ES-I3 (cell line): ENCODE data around the gene ADAMTSL3.

Experiments
- H3K36me3 ChIP-seq: 2 replicates; pipeline ENCODE4 v1.6.1; 2013; ENCODE audit warnings: mild to moderate bottlenecking, low read length, control low read depth, moderate library complexity; ENCODE audit not compliant: insufficient read depth
- H3K4me1 ChIP-seq: 2 replicates; pipeline ENCODE4 v1.6.1; 2013; ENCODE audit warnings: mild to moderate bottlenecking, control low read depth, low read length; ENCODE audit not compliant: insufficient read depth
- H3K9ac ChIP-seq: 2 replicates; pipeline ENCODE4 v1.6.1; 2013; ENCODE audit warnings: low read depth, mild to moderate bottlenecking, low read length, moderate library complexity
- H3K9me3 ChIP-seq: 2 replicates; pipeline ENCODE4 v1.6.1; 2013; ENCODE audit warnings: mild to moderate bottlenecking, low read length, moderate library complexity; ENCODE audit not compliant: control insufficient read depth, insufficient read depth

ADAMTSL3 gene

DNA sequence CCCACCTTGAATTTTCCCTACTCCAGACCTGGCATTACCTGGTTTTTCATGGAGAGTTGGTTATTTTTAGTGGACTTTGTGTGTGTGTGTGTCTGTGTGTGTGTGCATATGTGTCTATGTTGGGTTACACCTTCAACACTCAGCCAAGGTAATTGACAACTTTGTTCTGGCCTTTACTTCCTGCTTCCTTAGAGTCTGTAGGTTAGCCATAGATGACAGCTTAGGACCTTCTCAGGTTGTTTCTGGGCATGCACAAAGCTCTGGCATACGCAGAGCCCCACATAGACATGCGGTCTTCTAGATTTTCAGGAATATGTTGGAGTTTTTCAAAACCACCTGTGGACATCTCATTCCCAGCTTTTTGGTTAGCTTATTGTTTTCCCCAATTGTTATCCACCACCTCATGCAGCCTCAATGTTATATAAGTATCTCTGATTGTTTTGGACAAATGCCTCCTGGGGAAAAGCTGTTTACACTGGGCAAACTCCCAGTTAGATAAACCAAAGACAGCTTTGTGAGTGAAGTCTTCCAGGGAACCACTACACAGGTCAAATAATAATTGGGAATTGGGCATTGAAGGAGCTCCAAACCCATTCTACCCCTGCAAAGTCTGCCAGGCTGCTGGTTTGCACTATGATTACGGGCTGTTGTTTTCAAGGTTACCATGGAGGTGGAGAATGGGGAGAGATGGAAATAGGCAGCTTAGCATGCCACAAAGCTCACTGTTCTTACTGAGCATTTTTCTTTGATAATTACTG lies 201.2 kb downstream of the ADAMTSL3 start:
- no peak overlapping the region for H3K9ac ChIP-seq
- no peaks in the 10 kb centered on the region for H3K36me3 ChIP-seq
- H3K4me1 ChIP-seq: no peaks in the 10 kb centered on the region
- no peaks in the 10 kb centered on the region for H3K9me3 ChIP-seq

DNA sequence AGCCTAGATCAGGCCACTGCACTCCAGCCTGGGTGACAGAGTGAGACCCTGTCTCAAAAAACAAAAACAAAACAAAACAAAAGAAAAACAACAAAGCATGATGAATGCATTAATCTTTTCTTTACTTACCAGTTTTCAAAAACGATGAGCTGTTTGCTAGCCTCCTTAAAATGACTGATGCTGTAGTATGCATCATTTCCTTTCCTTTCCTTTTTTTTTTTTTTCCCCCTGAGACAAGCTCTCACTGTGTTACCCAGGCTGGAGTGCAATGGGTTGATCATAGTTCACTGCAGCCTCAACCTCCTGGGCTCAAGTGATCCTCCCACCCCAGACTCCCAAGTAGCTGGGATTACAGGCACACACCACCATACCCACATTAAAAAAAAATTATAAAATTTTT lies 202.0 kb downstream of the ADAMTSL3 start:
- H3K9ac ChIP-seq: no peak overlapping the region
- H3K4me1 ChIP-seq: no peaks in the 10 kb centered on the region
- no peaks in the 10 kb centered on the region for H3K36me3 ChIP-seq
- H3K9me3 ChIP-seq: no peaks in the 10 kb centered on the region

DNA sequence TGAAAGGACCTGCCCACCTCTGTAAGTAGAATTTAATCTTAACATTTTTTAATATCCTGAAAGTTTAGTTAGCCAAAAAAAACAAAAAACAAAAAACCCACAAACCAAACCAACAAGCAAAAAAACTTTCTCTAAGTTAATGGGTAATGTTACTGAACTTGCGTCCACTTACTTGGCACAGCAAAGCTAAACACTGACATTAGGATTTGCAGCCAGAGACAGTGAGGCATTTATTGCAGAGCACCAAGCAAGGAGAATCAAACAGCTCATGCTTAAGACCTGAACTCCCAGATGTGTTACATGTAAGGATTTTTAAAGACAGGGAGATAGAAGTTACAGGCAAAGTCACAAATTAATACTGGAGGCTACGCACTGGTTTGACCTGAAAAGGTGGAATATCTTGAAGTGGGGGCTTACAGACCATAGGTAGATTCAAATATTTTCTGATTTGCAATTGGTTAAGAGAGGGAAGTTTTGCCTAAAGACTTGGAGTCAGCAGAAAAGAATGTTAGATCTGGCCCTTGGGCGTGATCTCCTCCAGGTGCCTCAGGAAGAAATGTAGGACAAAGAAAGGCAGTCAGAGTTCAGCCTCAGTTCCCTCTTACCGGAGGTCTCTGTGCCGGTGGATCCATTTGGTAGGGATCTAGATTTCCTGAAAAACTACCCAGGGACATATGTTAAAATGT lies 205.0 kb downstream of the ADAMTSL3 start:
- Histone ChIP-seq H3K9me3 (no peaks in the 10 kb centered on the region), H3K9ac (no peak overlapping the region), H3K36me3 (no peaks in the 10 kb centered on the region), H3K4me1 (no peaks in the 10 kb centered on the region)

DNA sequence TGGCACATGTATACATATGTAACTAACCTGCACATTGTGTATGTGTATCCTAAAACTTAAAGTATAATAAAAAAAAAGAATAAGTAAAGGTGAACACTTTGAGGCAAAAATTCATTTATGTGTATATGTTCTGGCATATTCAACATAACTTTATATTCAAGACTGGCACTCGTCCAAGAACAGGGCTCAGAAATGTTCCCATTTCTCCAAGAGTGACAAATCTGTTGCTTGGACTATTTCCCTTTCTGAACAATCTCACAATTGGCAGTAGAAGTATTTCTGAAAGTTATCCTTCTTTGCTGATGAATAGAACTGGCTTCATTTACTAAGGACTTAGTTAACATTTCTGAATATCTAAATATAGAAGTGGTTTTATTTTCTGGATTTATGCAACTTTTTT lies 212.8 kb downstream of the ADAMTSL3 start:
- no peaks in the 10 kb centered on the region for H3K9me3 ChIP-seq
- no peak overlapping the region for H3K9ac ChIP-seq
- H3K4me1 ChIP-seq: no peaks in the 10 kb centered on the region
- H3K36me3 ChIP-seq: no peaks in the 10 kb centered on the region

DNA sequence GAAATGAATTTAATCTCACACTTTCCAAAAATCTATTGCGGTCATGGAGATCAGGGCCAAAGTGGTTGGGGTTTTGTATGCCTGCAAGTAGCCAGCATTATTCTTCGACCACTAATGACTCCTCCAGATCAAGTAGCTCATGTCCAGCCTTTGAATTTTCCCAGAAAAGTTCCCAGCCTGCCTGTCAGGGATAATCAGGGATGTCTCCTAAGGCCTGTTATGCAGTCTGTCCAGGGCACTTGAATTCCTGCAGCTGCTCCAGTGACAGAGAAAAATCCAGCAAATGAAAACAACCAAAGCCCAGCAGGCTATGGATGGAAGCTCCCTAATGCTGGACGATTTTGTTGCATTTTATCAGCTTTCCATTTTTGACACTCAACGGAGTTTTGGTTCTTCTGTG lies 215.4 kb downstream of the ADAMTSL3 start:
- no peaks in the 10 kb centered on the region for H3K4me1 ChIP-seq
- no peaks in the 10 kb centered on the region for H3K36me3 ChIP-seq
- no peak overlapping the region for H3K9ac ChIP-seq
- no peaks in the 10 kb centered on the region for H3K9me3 ChIP-seq

DNA sequence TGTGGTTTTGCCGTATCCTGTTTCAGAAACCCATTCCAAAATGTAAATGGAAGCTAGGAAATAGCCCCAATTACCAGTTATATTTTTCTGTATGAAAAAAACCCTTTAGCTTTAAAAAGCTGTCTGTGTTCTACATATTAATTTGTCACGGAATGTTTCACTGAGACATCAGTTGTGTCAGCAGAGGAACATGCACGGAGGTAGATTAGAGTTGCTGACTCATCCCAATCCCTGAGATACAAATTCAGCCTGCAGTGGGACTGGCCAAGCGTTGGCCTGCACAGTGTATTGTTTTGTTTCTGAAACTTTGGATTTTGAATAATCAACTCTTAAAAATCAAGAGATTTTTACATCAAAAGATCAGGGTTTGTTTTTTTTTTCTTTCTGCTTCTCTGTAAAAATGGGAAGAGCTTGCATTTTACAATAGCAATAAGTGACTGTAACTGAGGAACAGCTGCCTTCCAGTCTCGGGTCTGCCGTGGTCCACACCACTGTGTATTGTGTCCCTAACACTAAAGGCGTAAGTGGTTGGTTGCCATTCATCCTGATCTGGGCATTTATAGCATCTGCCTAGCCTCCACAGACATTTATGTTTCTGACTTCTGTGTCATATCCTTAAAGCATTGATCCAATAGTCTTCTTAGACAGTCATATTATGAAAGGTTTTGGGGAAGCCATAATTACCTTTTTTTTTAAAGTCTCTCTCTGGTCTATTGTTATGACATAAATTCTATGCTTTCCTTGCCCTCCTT lies 218.1 kb downstream of the ADAMTSL3 start:
- no peaks in the 10 kb centered on the region for H3K9me3 ChIP-seq
- H3K36me3 ChIP-seq: no peaks in the 10 kb centered on the region
- H3K9ac ChIP-seq: no peak overlapping the region
- no peaks in the 10 kb centered on the region for H3K4me1 ChIP-seq

DNA sequence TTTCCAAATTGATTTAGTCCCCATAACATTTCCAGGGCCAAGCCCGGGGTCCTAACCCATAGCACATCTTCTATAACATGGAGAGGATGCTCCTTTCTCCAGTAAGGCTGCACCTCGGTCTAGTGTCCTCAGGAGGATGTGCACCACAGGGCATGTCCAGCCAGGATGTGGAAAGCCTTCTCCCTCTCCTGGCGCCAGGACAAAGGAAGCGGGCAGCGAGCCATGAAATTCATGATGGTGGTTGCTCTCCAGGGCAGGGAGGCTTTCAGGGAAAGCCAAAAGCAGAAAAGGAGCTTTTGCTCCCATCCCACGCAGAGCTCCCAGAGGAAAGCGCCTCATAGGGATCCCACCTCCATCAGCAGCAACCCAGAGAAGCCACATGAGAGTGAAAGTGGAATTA lies 220.0 kb downstream of the ADAMTSL3 start:
- Histone ChIP-seq H3K9ac (no peak overlapping the region), H3K36me3 (no peaks in the 10 kb centered on the region), H3K9me3 (no peaks in the 10 kb centered on the region), H3K4me1 (no peaks in the 10 kb centered on the region)

DNA sequence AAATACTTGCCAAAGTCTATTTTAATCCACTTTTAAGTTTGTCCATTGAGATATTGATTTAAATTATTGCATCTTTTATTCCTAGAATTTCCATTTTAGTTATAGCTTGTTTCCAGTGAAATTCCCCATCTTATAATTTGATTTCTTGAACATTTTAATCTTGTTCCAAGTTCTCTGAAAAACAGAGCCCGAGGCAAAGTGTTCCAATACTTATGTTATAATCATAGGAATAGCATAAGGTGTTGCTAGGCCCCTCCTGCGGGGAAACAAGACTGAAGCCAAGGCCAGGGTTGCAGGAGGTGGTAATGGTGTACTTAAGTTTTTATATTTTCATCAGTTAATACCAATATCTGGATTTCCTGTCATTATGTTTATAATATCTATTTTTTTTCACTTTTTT lies 226.6 kb downstream of the ADAMTSL3 start:
- Histone ChIP-seq H3K4me1 (no peaks in the 10 kb centered on the region), H3K9me3 (no peaks in the 10 kb centered on the region)

DNA sequence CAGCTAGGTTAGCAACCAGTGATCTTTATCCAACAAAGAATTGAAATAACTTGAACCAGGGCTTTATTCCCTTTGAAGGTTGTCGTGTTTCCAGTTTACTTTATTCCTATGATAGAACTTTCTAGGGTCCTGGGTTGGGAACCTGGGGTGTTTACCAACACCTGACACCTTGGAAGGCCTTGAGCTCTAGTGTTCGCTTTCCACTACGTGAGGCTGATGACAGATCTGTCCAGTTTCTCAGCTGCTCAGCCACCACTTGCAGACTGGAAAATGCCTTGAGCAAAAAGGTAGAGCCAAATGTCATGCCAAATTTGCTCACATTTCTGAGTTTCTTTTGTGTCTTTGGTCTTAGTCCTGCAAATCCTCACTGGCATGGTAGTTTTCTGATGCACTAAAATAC lies 227.2 kb downstream of the ADAMTSL3 start:
- no peaks in the 10 kb centered on the region for H3K9me3 ChIP-seq
- no peaks in the 10 kb centered on the region for H3K36me3 ChIP-seq
- H3K4me1 ChIP-seq: no peaks in the 10 kb centered on the region
- no peak overlapping the region for H3K9ac ChIP-seq

More for the DNA sequence above, 226.6 kb downstream of the ADAMTSL3 start:
- no peak overlapping the region for H3K9ac ChIP-seq
- no peaks in the 10 kb centered on the region for H3K36me3 ChIP-seq

DNA sequence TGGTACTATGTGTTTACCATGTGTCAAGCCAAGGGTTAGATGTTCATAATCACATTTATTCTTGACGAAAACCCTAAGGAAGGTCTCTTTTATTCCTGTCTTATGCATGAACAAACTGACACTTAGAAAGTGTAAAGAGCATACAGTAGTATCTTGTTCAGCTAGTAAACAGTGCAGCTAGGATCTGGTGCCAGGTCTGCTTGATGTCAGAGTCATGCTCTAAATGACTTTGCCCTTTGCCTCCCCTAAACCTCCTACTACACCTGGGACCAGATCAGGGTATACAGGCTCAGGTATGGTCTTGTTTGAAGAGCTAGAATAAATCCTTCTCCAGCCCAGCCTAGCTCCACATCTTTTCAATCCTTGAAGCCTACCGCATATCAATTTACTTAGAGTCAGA lies 232.4 kb downstream of the ADAMTSL3 start:
- Histone ChIP-seq H3K36me3 (no peaks in the 10 kb centered on the region), H3K9me3 (no peaks in the 10 kb centered on the region), H3K9ac (no peak overlapping the region), H3K4me1 (no peaks in the 10 kb centered on the region)

DNA sequence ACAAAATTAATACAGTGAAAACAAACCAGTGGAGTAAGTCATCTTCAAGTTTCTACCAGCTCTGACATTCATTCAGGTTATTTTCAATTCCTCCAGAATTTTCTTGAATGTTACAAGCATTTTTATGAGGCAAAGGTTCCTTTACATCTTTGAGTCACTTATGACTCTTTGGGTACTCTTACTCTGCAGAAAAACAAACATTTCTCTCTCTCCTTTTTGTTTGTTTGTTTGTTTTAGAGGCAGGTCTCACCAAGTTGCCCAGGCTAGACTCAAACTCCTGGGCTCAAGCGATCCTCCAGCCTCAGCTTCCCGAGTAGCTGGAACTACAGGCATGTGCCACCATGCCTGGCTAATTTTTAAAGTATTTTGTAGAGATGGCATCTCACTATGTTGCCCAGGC lies 233.5 kb downstream of the ADAMTSL3 start:
- H3K36me3 ChIP-seq: no peaks in the 10 kb centered on the region
- H3K9ac ChIP-seq: no peak overlapping the region
- H3K9me3 ChIP-seq: no peaks in the 10 kb centered on the region
- no peaks in the 10 kb centered on the region for H3K4me1 ChIP-seq

DNA sequence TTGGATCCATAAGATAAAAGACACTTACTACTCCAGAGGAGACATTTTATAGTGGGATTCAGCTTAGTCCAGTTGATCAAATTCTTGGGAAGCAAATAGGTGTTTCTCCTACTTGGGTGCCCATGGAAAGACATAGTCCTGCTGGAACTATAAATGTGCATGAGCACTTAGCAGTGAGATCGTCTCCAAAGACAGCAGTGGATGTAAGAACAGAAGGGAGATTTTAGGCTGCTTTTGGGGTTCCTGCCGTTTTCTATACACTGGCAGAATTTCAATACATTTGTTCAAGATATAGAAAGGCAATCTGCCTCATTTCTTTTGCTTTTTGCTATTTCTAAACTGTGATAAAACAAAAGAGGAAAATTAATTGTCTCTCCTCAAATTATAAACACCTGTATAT lies 234.0 kb downstream of the ADAMTSL3 start:
- no peaks in the 10 kb centered on the region for H3K4me1 ChIP-seq
- H3K36me3 ChIP-seq: no peaks in the 10 kb centered on the region
- no peaks in the 10 kb centered on the region for H3K9me3 ChIP-seq
- no peak overlapping the region for H3K9ac ChIP-seq

DNA sequence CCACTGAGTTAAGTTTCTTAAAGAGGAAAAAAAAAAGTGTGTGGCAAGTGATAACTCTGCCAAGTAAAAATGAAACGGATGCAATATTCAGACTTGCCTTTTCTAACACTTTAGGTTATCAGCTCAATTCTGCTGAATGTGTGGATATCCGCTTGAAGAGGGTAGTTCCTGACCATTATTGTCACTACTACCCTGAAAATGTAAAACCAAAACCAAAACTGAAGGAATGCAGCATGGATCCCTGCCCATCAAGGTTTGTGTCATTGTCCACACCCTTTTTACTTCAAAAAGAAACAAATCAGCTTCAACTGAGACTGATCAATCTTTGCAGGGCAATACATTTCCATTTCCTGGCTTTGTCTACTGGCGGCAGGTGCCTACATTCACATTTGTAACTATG lies 236.1 kb downstream of the ADAMTSL3 start:
- H3K36me3 ChIP-seq: no peaks in the 10 kb centered on the region
- no peak overlapping the region for H3K9ac ChIP-seq
- H3K9me3 ChIP-seq: no peaks in the 10 kb centered on the region
- H3K4me1 ChIP-seq: no peaks in the 10 kb centered on the region

DNA sequence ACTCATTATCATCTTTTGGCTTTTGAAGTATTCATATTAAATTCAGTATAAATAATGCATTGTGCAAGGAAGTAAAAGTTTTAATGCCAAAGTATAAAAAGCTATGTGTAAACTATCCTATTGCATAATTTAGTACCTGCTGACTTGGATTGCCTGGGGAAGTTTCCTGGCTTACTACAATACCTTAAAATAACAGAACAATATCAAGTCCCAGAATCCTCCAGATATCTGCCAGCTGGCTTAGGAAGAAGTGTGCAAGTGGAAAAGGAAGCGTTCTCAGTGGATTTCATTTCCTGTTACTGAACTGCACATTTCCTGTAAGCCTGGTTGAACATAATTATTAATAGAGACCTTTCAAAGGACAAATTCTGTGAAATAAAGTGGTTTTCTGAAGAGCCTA lies 236.7 kb downstream of the ADAMTSL3 start:
- H3K9ac ChIP-seq: no peak overlapping the region
- no peaks in the 10 kb centered on the region for H3K9me3 ChIP-seq
- no peaks in the 10 kb centered on the region for H3K4me1 ChIP-seq
- H3K36me3 ChIP-seq: no peaks in the 10 kb centered on the region

DNA sequence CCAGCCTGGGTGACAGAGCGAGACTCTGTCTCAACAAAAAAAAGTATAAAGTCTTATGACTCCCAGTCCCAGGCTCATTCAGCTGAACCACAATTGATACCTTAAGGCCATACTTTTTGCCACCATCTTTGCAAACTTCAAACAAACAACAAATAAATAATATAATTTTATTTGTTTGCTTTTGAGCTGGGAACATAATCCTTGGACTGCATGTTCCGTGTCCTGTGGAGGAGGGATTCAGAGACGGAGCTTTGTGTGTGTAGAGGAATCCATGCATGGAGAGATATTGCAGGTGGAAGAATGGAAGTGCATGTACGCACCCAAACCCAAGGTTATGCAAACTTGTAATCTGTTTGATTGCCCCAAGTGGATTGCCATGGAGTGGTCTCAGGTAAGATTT lies 238.6 kb downstream of the ADAMTSL3 start:
- Histone ChIP-seq H3K9me3 (no peaks in the 10 kb centered on the region), H3K9ac (no peak overlapping the region), H3K4me1 (no peaks in the 10 kb centered on the region), H3K36me3 (no peaks in the 10 kb centered on the region)
